WTC11 (cell line): ENCODE results near the gene KLHL29. TPM values are rescaled to one million over a fixed set of nuclear protein-coding genes. Genes with fewer than 3 reads are reported as not detected.

Experiments used
- ATAC-seq: fragments of 200-7000 bp; cut with Tn5 transposase; 2 replicates; pipeline ENCODE4 v1.10.0; 2021; ENCODE audit warnings: mild to moderate bottlenecking, moderate library complexity
- CTCF ChIA-PET: fragments of 300-600 bp; sonication (Branson Sonifier 250); formaldehyde crosslinking; loops from one replicate; lab custom pipeline; 2021; ENCODE audit warnings: antibody characterized with exemption; lab: Charles Lee
- POLR2A ChIA-PET: fragments of 350-600 bp; sonication (Branson Sonifier 250); formaldehyde crosslinking; loops from one replicate; lab custom pipeline; 2021; ENCODE audit warnings: antibody characterized with exemption; lab: Charles Lee
- DNase-seq: peaks from one replicate; pipeline ENCODE4 v3.0.0; 2021; ENCODE audit warnings: low spot score
- H3K27ac Mint-ChIP-seq: 2 replicates; pipeline ENCODE4 v1.8.0; 2021; ENCODE audit warnings: mixed read lengths
- H3K27me3 Mint-ChIP-seq: 2 replicates; pipeline ENCODE4 v1.8.0; 2021; ENCODE audit warnings: low read depth, mild to moderate bottlenecking, moderate library complexity, mixed read lengths
- H3K36me3 Mint-ChIP-seq: 2 replicates; pipeline ENCODE4 v1.8.0; 2021; ENCODE audit warnings: mixed read lengths
- H3K4me1 Mint-ChIP-seq: 2 replicates; pipeline ENCODE4 v1.8.0; 2022; ENCODE audit warnings: mixed read lengths
- H3K4me3 Mint-ChIP-seq: 2 replicates; pipeline ENCODE4 v1.8.0; 2021; ENCODE audit warnings: mild to moderate bottlenecking, moderate library complexity, mixed read lengths
- H3K9me3 Mint-ChIP-seq: 2 replicates; pipeline ENCODE4 v1.8.0; 2021; ENCODE audit warnings: mixed read lengths
- CREB1 ChIP-seq: sonication (generic); formaldehyde crosslinking; IDR thresholded peaks from 2 replicates; pipeline ENCODE4 v1.8.0; 2023; ENCODE audit warnings: mild to moderate bottlenecking, missing genetic modification reagents
- E2F1 ChIP-seq: sonication (generic); formaldehyde crosslinking; IDR thresholded peaks from 2 replicates; pipeline ENCODE4 v1.8.0; 2022; ENCODE audit warnings: mild to moderate bottlenecking, missing genetic modification reagents
- ETV6 ChIP-seq: sonication (generic); formaldehyde crosslinking; IDR thresholded peaks from 2 replicates; pipeline ENCODE4 v1.8.1; 2022; ENCODE audit warnings: mild to moderate bottlenecking, missing genetic modification reagents
- FOXK1 ChIP-seq: sonication (generic); formaldehyde crosslinking; IDR thresholded peaks from 2 replicates; pipeline ENCODE4 v1.8.0; 2022; ENCODE audit warnings: mild to moderate bottlenecking, moderate library complexity, missing genetic modification reagents
- FOXP1 ChIP-seq: sonication (generic); formaldehyde crosslinking; IDR thresholded peaks from 2 replicates; pipeline ENCODE4 v1.8.0; 2022; ENCODE audit warnings: missing genetic modification reagents, mild to moderate bottlenecking, moderate library complexity, borderline replicate concordance
- FOXP4 ChIP-seq: sonication (generic); formaldehyde crosslinking; IDR thresholded peaks from 2 replicates; pipeline ENCODE4 v1.8.0; 2022; ENCODE audit warnings: mild to moderate bottlenecking, missing genetic modification reagents
- GABPB1 ChIP-seq: sonication (generic); formaldehyde crosslinking; IDR thresholded peaks from 2 replicates; pipeline ENCODE4 v1.8.1; 2023; ENCODE audit warnings: mild to moderate bottlenecking, missing genetic modification reagents
- MAX ChIP-seq: sonication (generic); formaldehyde crosslinking; IDR thresholded peaks from 2 replicates; pipeline ENCODE4 v1.8.0; 2022; ENCODE audit warnings: mild to moderate bottlenecking, missing genetic modification reagents
- NFE2L1 ChIP-seq: sonication (generic); formaldehyde crosslinking; IDR thresholded peaks from 2 replicates; pipeline ENCODE4 v1.8.1; 2023; ENCODE audit warnings: missing genetic modification reagents
- TEAD1 ChIP-seq: sonication (generic); formaldehyde crosslinking; IDR thresholded peaks from 2 replicates; pipeline ENCODE4 v1.8.0; 2022; ENCODE audit warnings: mild to moderate bottlenecking, missing genetic modification reagents
- USF1 ChIP-seq: sonication (generic); formaldehyde crosslinking; IDR thresholded peaks from 2 replicates; pipeline ENCODE4 v1.8.0; 2022; ENCODE audit warnings: mild to moderate bottlenecking, missing genetic modification reagents
- USF2 ChIP-seq: sonication (generic); formaldehyde crosslinking; IDR thresholded peaks from 2 replicates; pipeline ENCODE4 v1.8.1; 2023; ENCODE audit warnings: mild to moderate bottlenecking, missing genetic modification reagents, moderate library complexity
- ZNF263 ChIP-seq: sonication (generic); formaldehyde crosslinking; IDR thresholded peaks from 2 replicates; pipeline ENCODE4 v1.8.1; 2022; ENCODE audit warnings: low read depth, mild to moderate bottlenecking, moderate library complexity, missing genetic modification reagents
- ZNF532 ChIP-seq: fragments of 250-450 bp; sonication (Bioruptor Pico); IDR thresholded peaks from 2 replicates; pipeline ENCODE4 v1.9.0; 2021; ENCODE audit warnings: mild to moderate bottlenecking, borderline replicate concordance
- ZNF671 ChIP-seq: fragments of 250-450 bp; sonication (Bioruptor Pico); IDR thresholded peaks from 2 replicates; pipeline ENCODE4 v1.8.0; 2021; ENCODE audit warnings: mild to moderate bottlenecking
- ZSCAN18 ChIP-seq: fragments of 250-450 bp; sonication (Bioruptor Pico); IDR thresholded peaks from 2 replicates; pipeline ENCODE4 v2.1.2; 2022; ENCODE audit warnings: mild to moderate bottlenecking, moderate library complexity
- total RNA-seq: library from RNA; stranded (reverse); gene quantifications from 3 replicates; pipeline ENCODE4 v1.2.3, GENCODE V29; 2021

Gene KLHL29
- total RNA-seq, 1 experiment from 2014 or later = 7.1 TPM

GRCh38 chr2:23359631-23360567, 25.1 kb upstream of the KLHL29 start:
- Mint-ChIP-seq H3K27ac (no peak overlapping the region), H3K9me3 (peaks cover 3% of the 10 kb centered on the region), H3K27me3 (peaks cover 41% of the 10 kb centered on the region), H3K36me3 (no peaks in the 10 kb centered on the region), H3K4me1 (peaks cover 20% of the 10 kb centered on the region), H3K4me3 (no peak overlapping the region)
- no peak for DNase-seq
- no peak; the same call in 1 of the 2 replicates for ATAC-seq
- ChIA-PET CTCF (no interaction called here), POLR2A (no interaction called here)
- TF ChIP-seq GABPB1 (CRISPR knock-in tag) = peak; percentile 78
- TF ChIP-seq FOXK1 = no peak
- no peak for TF ChIP-seq NFE2L1 (CRISPR knock-in tag)

- Mint-ChIP-seq H3K27me3 (peaks cover 42% of the 10 kb centered on the region), H3K27ac (no peak overlapping the region)
Measured at GRCh38 chr2:23360571-23361125, 24.3 kb upstream of the KLHL29 start.

More at GRCh38 chr2:23360571-23361125, 24.3 kb upstream of the KLHL29 start:
- TF ChIP-seq USF2 (CRISPR knock-in tag) = peak; percentile 75
- TF ChIP-seq CREB1 (CRISPR knock-in tag) = peak; percentile 58; the same call in 1 of the 2 replicates
- no peak for TF ChIP-seq ZNF671
- TF ChIP-seq ETV6 (CRISPR knock-in tag) = 0 out of 2 replicates have a peak, but pooled peaks have one; percentile 28
- TF ChIP-seq GABPB1 (CRISPR knock-in tag) = peak; percentile 97
- TF ChIP-seq ZNF263 = no peak
- TF ChIP-seq ZNF532 = no peak
- TF ChIP-seq TEAD1 (CRISPR knock-in tag) = 0 out of 2 replicates have a peak, but pooled peaks have one; percentile 31
- TF ChIP-seq E2F1 (CRISPR knock-in tag) = peak; percentile 51; the same call in 1 of the 2 replicates
- peak; percentile 66; the same call in 1 of the 2 replicates for TF ChIP-seq FOXP1 (CRISPR knock-in tag)
- peak; percentile 71; the same call in 1 of the 2 replicates for TF ChIP-seq USF1 (CRISPR knock-in tag)
- no peak for TF ChIP-seq ZSCAN18
- peak; percentile 62; the same call in 1 of the 2 replicates for TF ChIP-seq FOXP4
- peak; percentile 97 for TF ChIP-seq MAX (CRISPR knock-in tag)
- ATAC-seq = peak; percentile 59
- ChIA-PET CTCF (interaction anchor here (0.7 to 1.2 kb wide), 2 partner anchors 9 to 205 kb away, joined by 3 to 4 read pairs; no protein-coding TSS in a partner anchor), POLR2A (no interaction called here)
- peaks cover 9% of the 10 kb centered on the region for H3K9me3 Mint-ChIP-seq
- peaks cover 20% of the 10 kb centered on the region for H3K4me1 Mint-ChIP-seq
- H3K4me3 Mint-ChIP-seq = no peak overlapping the region
- DNase-seq = peak; percentile 31
- no peaks in the 10 kb centered on the region; the same call in 1 of the 2 replicates for H3K36me3 Mint-ChIP-seq
